ENCODE data around the gene PCLO. TPM values are rescaled to one million over a fixed set of nuclear protein-coding genes. Genes with fewer than 3 reads are reported as not detected.

The PCLO gene, protein sequence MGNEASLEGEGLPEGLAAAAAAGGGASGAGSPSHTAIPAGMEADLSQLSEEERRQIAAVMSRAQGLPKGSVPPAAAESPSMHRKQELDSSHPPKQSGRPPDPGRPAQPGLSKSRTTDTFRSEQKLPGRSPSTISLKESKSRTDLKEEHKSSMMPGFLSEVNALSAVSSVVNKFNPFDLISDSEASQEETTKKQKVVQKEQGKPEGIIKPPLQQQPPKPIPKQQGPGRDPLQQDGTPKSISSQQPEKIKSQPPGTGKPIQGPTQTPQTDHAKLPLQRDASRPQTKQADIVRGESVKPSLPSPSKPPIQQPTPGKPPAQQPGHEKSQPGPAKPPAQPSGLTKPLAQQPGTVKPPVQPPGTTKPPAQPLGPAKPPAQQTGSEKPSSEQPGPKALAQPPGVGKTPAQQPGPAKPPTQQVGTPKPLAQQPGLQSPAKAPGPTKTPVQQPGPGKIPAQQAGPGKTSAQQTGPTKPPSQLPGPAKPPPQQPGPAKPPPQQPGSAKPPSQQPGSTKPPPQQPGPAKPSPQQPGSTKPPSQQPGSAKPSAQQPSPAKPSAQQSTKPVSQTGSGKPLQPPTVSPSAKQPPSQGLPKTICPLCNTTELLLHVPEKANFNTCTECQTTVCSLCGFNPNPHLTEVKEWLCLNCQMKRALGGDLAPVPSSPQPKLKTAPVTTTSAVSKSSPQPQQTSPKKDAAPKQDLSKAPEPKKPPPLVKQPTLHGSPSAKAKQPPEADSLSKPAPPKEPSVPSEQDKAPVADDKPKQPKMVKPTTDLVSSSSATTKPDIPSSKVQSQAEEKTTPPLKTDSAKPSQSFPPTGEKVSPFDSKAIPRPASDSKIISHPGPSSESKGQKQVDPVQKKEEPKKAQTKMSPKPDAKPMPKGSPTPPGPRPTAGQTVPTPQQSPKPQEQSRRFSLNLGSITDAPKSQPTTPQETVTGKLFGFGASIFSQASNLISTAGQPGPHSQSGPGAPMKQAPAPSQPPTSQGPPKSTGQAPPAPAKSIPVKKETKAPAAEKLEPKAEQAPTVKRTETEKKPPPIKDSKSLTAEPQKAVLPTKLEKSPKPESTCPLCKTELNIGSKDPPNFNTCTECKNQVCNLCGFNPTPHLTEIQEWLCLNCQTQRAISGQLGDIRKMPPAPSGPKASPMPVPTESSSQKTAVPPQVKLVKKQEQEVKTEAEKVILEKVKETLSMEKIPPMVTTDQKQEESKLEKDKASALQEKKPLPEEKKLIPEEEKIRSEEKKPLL (N-terminal part only)
- under 0.01 TPM in 1 of 2 replicates, not detected in the other for total RNA-seq

GRCh38 chr7:83162402-83163256, at the start of gene PCLO:
Gene PCLO (minus strand): TSS chr7:83162884. CDS start chr7:83162592, 292 bp downstream.

Small RNA genes within 50 kb of the gene (small RNA-seq; reads per million reads assigned to genes)
- not detected for gene RNA5SP235

Data from subcutaneous preadipocyte (primary cell).